Stimulated activated CD4-positive, alpha-beta T cell treated with anti-CD3 and anti-CD28 coated beads, TNF-alpha, amount 100 ng/mL, for 1 hour (primary cell): Measurements from ENCODE around the gene GLB1L.
A peak's percentile ranks its signal among the peaks of the same experiment; 100 is the strongest.
"Not testable (repeated sequence)": the region's sequence is repeated elsewhere in the genome, so short reads cannot be mapped to it uniquely, and the experiment has no call there.

Experiments
- DNase-seq, 3 donors: peaks; one replicate each; pipeline ENCODE4 v3.0.0-alpha.2; 2020; ENCODE audit warnings: low read depth in 3 of 3, low spot score in 1 of 3

GLB1L gene

DNA sequence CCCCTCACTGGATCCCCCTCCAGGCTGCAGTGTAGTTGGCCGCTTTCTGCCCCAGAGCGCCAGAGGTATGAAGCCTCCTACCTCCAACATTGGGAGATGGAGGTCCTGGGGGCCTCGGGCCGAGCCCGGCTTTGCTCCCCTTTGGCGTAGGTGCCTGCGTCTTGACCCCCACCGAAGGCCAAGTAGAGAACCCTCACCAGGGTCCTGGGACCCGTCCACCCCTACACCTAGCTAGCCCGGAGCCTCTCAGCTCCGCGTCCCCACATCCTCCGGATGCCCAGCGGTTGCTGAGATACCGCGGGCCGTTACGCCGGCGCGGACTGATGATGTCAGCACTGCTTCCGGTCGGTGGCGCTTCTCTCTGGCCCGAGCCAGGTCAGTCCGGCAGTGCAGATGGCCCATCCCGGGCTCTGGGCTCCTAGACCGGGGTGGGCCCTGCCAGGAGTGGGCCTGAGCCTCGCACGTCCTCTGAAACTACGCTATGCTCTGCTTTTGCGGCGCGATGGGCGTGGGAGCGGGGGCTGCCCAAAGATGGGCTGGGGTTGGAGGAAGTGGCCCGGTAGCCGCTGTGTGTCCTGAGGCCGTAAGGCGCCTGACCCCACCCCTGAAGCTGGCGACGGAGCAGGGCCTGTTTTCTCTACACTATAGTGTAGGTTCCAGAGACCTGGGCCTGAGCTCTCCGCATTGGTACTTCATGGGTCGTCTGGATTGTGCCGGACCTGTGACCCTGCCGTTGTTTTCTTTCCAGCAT lies at the start of gene GLB1L, which contains the start of gene STK16:
GLB1L (minus strand) TSS at position 297 of the 751 bp plus-strand sequence. CDS start 1,871 bp downstream, outside the sequence.
STK16 (plus strand) TSS at position 332 of the 751 bp plus-strand sequence. CDS start 521 bp downstream, outside the sequence.
- DNase-seq = peak; percentile 68 to 85 (median 70)

DNA sequence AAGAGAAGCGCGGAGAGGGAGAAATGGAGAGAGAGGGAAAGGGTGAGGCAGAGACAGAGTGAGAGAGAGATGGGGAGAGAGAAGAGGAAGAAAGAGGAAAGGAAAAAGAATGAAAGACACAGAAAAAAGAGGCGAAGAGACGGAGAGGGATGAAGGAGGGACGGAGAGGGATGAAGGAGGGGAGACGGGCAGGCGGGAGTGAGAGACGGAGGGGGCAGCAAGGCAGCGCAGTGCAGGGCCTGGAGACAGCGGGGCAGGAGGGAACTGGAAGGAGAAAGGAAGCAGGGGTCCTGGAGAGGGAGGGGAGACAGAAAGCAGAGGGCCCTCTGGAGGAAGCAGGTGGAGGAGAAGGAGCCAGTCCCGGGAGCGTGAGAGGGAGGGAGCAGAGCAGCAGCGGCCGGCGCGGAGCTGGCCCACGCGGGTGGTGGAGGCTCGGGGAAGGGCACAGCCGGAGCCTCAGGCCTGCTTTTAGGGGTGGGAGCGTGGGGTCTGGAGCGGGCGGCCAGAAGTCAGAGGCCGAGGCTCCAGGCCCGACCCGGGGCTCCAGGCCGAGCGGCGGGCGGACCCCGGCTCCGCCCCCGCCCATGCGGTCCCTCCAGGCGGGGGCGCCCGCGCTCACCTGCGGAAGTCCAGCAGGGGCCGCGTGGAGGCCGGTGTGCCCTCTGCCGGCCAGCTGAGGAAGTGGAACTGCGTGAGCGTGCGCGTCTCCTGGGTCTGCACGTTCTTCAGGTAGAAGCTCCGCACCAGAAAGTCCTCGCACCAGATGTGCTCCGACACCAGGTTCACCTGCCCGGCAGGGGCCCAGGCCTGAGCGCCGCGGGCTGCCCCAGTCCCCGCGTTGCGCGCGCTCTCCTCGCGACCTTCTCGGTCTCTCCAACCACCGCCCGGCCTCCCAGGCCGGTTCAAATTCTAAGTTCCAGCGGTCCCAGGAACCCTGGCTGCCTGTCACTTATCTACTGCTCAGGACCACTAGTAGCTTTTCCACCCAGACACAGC lies 49.4 kb upstream of the GLB1L start:
- peak; percentile 64 to 87 (median 84) for DNase-seq

DNA sequence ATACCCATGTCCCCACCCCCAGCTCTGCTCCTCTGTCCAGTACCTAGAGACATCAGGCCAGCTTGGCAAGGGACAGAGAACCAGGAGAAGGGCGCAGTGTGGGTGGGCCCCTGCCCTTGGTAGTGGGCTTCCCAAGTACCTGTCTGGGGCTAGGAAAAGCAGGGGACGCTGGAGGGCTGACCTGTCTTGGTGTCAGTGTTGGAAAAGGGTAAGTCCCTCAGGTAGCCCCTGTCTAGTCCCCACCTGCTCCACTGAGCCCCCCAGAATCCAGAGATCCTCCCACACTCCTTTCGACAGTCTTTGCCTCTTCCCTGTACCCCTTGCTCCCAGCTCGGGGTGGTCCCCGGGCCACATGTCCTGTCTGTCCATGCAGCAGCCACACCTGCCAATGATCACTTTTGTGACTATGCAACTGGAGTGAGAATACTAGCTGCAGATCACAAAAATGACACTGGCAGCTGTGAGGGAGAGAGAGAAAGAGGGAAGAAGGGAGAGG lies 48.5 kb upstream of the GLB1L start:
- no peak for DNase-seq

DNA sequence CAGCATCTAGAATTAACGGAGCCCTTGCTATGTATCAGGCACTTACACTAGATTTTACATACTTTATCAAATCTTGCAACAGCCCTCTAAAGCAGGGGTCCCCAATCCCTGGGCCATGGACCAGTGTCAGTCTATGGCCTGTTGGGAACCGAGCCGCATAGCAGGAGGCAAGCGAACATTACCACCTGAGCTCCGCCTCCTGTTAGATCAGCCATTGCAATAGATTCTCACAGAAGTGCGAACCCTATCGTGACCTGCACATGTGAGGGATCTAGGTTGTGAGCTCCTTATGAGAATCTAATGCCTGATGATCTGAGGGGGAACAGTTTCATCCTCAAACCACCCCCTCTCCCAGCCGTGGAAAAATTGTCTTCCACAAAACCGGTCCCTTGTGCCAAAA lies 47.4 kb upstream of the GLB1L start:
- DNase-seq = no peak

DNA sequence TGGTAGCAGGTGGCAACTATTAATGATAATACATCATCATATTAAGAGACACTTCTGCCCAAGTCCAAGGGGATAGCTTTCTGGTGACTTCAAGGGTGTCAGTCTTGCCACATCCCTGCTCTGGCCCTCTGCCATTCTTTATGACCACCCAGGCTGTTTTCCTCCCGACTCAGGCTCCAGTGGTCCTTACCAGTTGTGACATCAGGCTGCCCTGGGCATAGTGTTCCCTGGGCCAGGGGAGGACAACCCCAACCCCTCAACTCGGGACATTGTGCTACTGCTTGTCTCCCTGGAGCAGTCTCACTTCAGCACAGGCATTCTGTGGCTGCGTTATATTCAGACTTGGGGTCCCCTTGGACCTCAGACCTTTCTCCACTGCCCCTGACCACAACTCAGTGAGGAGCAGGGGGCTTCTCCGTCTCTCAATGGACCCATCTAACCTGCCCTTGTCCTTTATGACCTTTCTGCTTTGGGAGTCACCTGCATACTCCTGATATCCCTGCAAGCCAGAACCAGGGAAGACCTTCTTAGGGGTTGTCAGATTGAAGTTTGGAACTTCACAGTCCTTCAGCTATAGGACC lies 46.8 kb upstream of the GLB1L start:
- DNase-seq = no peak

DNA sequence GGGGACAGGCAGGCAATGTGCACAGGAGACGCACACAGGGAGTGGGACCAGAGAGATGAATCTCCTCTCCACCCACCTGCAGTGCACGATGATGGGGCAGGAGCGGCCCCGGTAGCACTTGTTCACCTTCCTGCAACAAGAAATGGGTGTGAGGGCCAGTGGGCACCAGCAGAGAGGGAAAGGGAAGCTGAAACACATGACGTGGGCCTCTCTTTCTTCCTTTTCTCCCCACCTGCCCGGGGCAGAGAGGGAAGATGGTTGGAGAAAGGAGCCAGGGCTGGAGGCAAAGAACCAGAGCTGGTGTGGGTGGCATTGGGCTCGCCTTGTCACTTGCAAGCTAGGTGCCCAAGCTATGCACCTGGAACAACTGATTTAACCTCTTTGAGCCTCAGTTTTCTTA lies 46.1 kb upstream of the GLB1L start:
- no peak for DNase-seq

DNA sequence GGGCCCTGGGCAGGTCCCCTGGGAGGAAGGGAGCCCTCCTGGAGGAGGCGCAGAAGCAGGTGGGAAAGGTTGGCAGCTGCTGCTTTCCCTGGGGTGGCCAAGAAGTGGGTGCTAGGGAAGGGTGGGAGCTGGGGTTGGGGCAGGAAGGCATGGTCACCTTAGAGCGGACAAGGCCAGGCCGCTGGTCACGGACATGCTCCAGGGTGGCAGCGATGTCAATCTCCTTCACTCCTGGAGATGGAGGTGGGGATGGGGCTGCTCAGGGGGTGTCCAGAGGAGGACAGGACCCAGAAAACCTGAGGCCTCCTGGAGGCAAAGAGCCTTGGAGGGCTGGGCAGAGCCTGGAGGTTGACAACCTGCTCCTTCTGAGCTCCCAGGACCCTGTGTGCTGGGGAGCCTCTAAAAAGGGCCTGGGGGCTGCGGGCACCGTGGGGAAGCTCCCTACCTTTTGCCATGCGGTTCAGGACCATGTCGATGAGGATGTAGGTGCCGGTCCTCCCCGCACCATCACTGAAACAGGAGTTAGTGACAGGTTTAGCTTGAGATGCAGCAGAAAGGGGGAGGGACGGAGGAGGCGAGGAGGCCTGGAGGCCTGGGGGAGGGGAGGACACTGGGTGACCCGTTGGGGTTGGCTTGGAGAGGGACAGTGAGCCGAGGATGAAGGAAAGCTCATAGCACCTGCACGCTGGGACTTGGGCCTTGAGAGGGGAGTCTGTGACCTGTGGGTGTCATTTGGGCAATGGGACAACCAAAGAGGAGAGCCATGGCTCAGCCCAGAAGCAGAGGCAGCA lies 45.3 kb upstream of the GLB1L start:
- no peak for DNase-seq

DNA sequence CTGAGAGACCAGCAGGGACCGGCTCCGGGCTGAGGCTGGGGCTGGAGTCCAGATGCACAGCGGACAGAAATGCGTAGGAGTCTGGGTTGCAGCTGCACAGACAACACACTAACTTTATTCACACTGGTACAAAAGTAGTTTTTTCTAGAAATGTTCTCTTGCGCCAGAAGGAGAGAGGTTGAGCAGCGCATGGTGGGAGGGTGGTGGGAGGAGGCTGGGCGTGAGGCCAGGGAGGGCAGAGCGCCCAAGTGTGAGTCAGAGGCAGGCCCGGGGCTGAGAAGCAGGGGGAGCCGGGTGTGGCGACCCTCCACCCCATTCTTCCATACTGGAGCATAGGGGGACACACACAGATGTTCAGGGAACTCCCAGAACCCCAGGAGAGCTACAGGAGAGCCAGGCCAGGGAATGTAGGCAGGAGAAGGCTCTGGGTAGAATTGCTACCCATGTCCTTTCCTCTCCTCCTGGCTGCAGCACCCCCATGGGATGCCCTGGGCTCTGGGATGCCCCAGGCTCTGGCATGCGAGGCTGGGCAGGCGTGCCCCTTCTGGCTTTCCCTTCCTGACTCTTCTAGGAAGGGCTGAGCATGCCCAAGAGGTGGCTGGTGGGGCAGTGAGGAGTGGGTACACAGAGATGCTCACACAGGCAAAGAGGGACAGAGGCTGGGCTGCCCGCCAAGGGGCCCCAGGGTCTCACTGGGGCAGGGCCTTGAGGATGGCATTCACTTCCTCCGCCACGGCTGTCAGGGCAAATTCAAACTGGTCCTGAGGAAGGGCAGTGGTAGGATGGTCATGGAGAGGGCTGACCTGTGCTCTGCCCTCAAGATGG lies 44.5 kb upstream of the GLB1L start:
- no peak for DNase-seq

DNA sequence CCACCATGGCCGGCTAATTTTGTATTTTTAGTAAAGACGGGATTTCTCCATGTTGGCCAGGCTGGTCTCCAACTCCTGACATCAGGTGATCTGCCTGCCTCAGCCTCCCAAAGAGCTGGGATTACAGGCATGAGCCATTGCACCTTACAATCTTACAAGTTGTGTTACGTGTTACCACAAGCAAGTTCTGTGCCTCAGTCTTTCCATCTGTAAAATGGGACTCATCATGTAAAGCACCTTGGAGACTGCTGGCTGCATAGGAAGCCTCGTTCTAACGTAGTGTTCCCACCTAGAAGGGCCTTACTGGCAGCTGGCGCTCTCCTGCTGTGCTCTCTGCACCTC lies 43.9 kb upstream of the GLB1L start:
- DNase-seq = no peak

DNA sequence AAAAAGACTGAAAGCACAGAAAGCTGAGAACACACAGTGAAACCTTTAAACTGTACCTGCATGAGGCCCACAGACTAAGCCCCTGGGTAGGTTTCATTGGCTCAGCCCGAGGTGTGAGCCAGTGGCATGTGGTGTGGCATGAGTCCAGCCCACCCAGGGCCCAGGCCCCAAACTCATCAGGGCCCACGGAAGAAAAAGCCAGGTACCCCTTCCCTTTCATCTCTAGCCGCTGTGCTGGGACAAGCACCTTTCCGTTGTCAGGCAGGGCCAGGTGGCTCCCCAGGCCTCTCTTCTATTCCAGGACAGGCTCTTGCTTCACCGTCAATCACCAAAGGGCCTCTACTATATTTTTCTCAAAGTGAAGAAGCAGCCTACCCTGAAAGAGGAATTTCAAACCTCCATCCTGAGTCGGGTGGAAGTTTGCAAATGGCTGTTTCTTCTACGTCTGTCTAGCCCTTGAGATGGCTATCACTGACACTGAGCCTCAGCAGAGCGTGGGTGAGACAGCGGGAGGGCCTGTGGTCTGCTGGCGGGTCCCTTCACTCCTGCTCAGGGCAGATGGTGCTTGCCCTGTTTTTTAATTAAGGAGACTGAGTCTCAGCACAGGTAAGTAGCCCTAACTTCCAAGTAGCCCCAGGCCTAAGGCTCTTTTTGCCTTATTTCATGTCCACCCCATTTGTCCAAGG lies 42.5 kb upstream of the GLB1L start:
- no peak for DNase-seq

DNA sequence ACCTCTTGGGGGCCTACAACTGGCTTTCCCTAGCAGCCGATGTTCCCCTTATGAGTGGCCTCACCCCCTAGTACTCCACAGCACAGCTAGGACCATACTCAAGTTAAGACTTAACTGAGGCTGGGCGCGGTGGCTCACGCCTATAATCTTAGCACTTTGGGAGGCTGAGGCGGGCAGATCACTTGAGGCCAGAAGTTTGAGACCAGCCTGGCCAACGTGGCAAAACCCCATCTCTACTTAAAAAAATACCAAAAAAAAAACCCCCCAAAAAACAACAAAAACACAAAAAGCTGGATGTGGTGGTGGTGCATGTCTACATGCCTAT lies 41.8 kb upstream of the GLB1L start:
- DNase-seq = not testable (repeated sequence)

DNA sequence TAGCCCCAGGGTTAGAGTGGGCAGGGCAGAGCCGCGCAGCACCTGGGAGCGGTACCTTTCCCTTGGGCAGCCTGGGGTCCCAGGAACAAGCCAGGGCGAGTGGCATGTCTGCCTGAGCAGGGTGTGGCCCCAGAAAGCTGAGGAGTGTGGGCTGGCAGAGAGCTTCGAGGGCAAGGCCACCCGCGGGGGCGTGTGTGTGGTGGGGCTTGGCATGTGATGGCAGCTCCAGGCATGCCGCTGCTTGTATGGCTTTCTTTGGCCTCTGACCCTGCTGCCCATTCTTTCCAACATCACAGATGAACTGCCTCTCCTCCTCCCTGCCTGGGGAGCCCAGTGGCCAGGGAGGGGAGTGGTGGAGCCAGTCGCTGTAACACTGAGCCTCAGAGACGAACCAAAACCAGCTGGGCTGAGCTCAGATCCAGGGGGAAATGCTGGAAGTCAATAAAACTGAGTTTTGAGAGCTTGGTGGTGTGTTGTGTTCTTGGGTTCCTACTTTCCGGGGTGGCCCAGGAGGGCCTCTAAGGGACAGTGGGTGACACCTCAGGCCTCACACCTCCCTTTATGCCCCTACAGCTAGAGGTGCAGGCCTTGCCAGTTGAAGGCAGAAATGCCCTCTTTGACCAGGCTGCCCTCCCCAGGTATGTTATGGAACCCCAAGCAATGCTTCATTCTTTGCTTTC lies 41.3 kb upstream of the GLB1L start:
- DNase-seq = no peak

DNA sequence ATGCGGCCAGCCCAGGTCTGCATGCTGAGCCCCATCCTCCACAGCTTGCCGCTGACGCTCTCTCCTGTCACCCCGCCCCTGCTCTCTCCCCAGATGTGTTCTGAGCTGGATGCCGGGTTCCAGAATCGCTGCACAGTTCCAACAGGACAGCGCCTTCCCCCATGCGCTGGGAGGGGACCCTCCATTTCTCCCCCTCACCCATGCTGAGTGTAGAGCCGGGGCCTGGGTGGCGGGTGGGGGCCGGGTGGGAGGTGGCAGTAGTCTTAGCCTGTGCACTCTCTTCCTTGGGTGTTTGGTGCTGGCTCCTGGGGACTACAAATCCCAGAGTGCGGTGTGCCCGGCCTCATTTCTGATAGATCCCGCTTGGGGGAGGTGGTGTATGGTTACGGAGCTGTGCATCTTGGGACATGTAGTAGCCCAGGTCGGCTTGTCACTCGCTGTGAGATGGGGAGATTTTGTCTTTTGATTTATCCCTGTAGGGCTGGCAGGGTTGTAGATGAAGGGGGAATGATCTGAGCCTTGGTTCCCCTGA lies 40.7 kb upstream of the GLB1L start:
- no peak for DNase-seq

DNA sequence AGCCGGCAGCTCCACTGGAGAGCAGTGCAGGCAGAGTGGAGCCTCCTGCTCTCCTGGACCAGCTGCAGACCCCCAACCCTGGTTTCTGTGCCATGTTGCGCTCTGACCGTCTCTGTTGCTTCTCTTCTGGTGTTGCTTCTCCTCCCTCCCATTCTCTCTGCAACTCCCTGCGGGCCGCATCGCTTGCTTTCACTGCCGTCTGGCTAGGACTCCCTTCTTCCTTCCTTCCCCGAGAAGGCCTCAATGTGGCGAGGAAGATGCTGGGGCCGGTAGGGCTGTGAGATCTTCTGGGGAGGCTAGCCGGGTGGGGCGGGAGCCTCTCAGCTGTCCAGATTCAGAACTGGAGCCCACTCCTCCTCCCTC lies 40.1 kb upstream of the GLB1L start:
- DNase-seq = no peak

DNA sequence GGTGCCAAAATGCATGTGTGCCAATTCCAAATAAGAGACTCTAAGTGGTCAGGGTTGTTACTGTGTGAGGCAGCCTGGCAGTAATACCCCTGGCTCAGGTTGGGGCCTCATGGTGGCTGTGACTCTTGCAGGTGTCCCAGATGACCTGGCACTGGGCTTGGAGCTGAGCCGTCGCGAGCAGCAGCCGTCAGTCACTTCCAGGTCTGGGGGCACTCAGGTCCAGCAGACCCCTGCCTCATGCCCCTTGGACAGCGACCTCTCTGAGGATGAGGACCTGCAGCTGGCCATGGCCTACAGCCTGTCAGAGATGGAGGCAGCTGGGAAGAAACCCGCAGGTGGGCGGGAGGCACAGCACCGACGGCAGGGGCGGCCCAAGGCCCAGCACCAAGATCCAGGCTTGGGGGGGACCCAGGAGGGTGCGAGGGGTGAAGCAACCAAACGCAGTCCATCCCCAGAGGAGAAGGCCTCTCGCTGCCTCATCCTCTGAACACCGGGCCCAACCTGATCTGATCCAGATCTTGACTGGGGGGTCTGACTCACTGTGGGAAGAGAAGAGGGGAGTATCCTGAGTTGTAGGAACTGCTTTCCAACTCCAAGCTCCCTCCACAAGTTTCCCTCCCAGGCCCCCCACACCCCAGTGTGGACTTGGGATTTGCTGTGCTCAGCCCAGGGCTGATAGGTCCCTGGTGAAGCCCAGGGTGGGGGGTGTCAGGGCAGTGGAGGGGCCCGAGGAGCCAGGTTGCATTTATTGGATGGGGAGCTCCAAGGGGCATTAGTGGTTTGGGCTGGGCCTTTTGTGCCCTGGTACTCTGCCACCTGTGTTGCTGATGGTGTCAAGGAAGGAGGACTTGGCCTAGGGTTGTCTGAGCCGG lies 39.5 kb upstream of the GLB1L start:
- DNase-seq = no peak

DNA sequence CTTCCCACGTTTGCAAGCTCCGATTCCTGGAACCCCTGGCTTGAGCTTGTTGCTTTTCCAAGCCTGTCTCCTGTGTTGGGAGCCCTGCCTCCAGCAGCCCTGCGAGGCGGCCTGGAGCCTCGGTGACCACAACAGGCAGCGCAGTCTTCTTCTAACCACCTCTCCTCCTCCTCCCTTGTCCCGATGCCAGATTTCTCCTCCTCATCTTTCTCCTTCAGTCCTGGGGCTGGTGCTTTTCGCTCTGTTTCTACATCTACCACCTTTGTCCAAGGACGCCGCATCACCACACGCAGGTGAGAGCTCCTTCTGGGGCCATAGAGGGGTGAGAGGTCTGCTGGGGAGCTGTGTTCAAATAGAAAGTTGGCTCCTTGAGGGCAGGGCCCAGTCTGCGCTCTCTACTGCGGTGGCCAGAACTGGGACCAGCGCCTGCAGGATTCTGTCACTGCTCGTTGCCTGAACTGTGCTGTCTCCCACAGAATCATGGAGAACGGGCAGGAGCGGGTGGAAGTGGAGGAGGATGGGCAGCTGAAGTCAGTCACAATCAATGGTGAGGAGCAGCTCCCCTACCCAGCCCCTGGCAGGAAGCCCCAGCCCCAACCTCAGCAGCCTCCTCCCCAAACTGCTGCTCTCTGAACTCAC lies 37.8 kb upstream of the GLB1L start:
- no peak for DNase-seq

DNA sequence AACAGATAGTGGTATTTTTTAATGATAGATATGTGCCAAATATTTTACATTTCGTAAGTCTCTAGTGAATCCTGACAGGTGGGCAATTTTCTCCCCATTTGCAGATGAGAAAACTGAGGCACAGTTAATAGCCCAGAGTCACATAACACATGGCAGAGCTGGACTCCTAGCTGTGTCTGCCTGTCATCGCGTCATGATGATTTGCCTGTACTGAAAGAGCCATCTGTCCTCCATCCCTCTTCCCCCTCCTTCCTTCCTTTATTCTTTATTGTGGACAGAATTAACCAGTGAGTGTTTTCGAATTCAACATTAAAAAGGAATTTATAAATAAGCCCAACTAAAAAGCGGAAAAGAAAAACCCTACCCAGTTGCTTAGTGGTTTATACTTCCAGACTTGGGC lies 37.1 kb upstream of the GLB1L start:
- DNase-seq = no peak
